HUES48 (cell line): ENCODE measurements around the gene ELOVL6.

ENCODE experiments used
- H3K27ac ChIP-seq: one replicate; pipeline ENCODE4 v1.7.0; 2013; ENCODE audit warnings: low read depth, low read length, inconsistent platforms
- H3K27me3 ChIP-seq: 2 replicates; pipeline ENCODE4 v1.6.1; 2013; ENCODE audit warnings: mild to moderate bottlenecking, low read length; ENCODE audit not compliant: control insufficient read depth, insufficient read depth
- H3K36me3 ChIP-seq: 2 replicates; pipeline ENCODE4 v1.6.1; 2013; ENCODE audit warnings: low read length; ENCODE audit not compliant: control insufficient read depth, insufficient read depth
- H3K4me1 ChIP-seq: 2 replicates; pipeline ENCODE4 v1.6.1; 2013; ENCODE audit warnings: mild to moderate bottlenecking, low read length; ENCODE audit not compliant: control insufficient read depth, insufficient read depth
- H3K4me3 ChIP-seq: 2 replicates; pipeline ENCODE4 v1.5.1; 2013; ENCODE audit warnings: mild to moderate bottlenecking, low read depth, low read length
- H3K9ac ChIP-seq: 2 replicates; pipeline ENCODE4 v1.6.1; 2013; ENCODE audit warnings: mild to moderate bottlenecking, low read depth, low read length, moderate library complexity
- H3K9me3 ChIP-seq: 2 replicates; pipeline ENCODE4 v1.6.1; 2013; ENCODE audit warnings: low read length; ENCODE audit not compliant: control insufficient read depth, insufficient read depth

Gene ELOVL6

DNA sequence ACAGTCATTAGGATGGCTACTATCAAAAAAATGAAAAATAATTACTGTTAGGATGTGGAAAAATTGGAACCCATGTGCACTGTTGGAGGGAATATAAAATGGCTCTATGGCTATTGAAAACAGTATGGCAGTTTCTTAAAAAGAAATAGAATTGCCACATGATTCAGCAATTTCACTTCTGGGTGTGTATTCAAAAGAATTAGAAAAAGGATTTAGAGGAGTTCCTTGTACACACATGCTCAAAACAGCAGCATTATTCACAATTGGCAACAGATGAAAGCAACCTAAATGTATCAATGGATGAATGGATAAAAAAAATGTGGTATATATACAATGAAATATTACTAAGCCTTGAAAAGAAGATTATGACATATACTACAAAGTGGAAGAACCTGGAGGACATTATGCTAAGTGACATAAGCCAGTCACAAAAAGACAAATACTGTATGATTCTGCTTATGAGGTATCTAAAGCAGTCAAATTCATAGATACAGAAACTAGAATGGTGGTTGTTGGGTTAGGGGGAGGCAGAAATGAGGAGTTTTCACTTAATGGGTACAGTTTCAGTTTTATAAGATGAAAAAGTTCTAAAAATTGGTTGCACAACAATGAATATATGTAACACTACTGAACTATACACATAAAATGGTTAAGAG is 123.2 kb downstream of the ELOVL6 start:
- Histone ChIP-seq H3K9me3 (no peaks in the 10 kb centered on the region; the same call in 1 of the 2 replicates), H3K36me3 (peaks cover 2% of the 10 kb centered on the region; the same call in 1 of the 2 replicates), H3K27me3 (no peaks in the 10 kb centered on the region), H3K27ac (no peak overlapping the region), H3K9ac (no peak overlapping the region), H3K4me3 (no peak overlapping the region), H3K4me1 (no peaks in the 10 kb centered on the region)

- Histone ChIP-seq H3K9me3 (no peaks in the 10 kb centered on the region; the same call in 1 of the 2 replicates), H3K4me1 (no peaks in the 10 kb centered on the region), H3K36me3 (peaks cover 2% of the 10 kb centered on the region; the same call in 1 of the 2 replicates), H3K4me3 (no peak overlapping the region), H3K9ac (no peak overlapping the region), H3K27me3 (no peaks in the 10 kb centered on the region), H3K27ac (no peak overlapping the region)
Measured at GRCh38 chr4:110074570-110074969, 123.8 kb downstream of the ELOVL6 start.

- H3K27me3 ChIP-seq = no peaks in the 10 kb centered on the region
- no peak overlapping the region for H3K27ac ChIP-seq
- no peaks in the 10 kb centered on the region for H3K4me1 ChIP-seq
- no peak overlapping the region for H3K4me3 ChIP-seq
- peaks cover 2% of the 10 kb centered on the region; the same call in 1 of the 2 replicates for H3K36me3 ChIP-seq
- H3K9me3 ChIP-seq = no peaks in the 10 kb centered on the region; the same call in 1 of the 2 replicates
- no peak overlapping the region for H3K9ac ChIP-seq
Measured at GRCh38 chr4:110073053-110073845, 125.2 kb downstream of the ELOVL6 start.

DNA sequence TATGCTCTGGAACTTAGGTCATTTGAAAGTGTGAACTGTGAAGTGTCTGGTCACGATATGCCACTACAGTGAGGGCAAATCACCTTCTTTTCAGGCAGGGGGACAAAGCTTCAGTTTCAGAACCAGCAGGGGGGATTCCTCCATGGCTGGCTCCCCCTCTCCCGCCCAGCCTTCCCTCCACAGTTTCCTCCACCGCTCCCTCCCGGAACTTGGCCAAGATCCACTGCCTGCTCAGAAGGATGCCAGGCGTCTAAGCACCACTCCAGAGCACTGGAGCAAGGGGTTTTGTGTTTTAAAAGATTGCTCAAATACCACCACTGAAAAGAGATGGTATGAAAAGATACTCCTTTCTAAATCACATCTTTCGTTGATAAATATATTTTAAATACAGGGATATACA is 126.9 kb downstream of the ELOVL6 start:
- Histone ChIP-seq H3K27me3 (no peaks in the 10 kb centered on the region), H3K27ac (no peak overlapping the region), H3K4me3 (no peak overlapping the region), H3K36me3 (peaks cover 2% of the 10 kb centered on the region; the same call in 1 of the 2 replicates), H3K9ac (no peak overlapping the region), H3K9me3 (no peaks in the 10 kb centered on the region), H3K4me1 (no peaks in the 10 kb centered on the region)

DNA sequence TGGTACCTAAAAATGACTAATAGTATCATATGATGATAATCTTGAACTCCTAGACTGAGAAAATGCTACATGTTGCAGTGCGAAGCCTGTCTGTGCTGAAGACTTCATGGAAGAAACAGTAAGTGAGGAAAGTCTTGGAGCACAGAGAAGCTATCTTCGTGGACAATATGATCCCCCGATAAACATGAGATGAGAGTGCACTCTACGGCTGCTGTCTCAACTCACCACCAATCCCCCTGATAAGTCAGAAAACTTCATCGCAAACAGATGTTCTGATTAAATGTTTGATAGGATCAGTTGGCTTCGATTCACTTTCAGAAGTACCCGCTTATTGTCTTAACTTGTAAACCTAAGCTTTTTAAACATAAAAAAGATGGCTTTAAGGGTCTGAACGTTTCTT is 130.2 kb downstream of the ELOVL6 start:
- H3K4me1 ChIP-seq = no peaks in the 10 kb centered on the region
- H3K4me3 ChIP-seq = no peak overlapping the region
- no peak overlapping the region for H3K9ac ChIP-seq
- H3K27ac ChIP-seq = no peak overlapping the region
- H3K27me3 ChIP-seq = no peaks in the 10 kb centered on the region
- no peaks in the 10 kb centered on the region for H3K9me3 ChIP-seq
- peaks cover 2% of the 10 kb centered on the region; the same call in 1 of the 2 replicates for H3K36me3 ChIP-seq

DNA sequence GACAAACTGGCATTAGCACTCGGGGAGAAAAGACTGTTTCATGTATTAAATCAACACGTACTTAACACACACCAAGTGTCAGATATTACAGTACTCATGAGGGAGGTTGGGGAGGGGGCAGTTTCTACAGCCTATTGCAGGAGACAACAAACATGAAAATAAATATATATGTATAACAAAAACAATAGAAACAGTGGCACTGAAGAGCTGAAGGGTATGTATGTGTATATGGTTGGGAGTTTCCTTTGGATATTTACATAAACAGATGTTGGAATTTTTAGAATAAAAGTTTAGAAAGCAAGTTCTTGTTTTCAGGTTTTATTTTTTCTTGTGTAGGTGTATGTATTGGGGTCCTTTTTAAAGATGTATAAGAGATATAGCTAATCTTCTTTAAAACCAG is 133.5 kb downstream of the ELOVL6 start:
- H3K27ac ChIP-seq = no peak overlapping the region
- H3K4me1 ChIP-seq = no peaks in the 10 kb centered on the region
- no peak overlapping the region for H3K9ac ChIP-seq
- no peaks in the 10 kb centered on the region for H3K9me3 ChIP-seq
- H3K4me3 ChIP-seq = no peak overlapping the region
- 0 out of 2 replicates have a peak, but pooled peaks cover under 1% of the 10 kb centered on the region for H3K36me3 ChIP-seq
- H3K27me3 ChIP-seq = no peaks in the 10 kb centered on the region

- H3K4me3 ChIP-seq = no peak overlapping the region
- no peaks in the 10 kb centered on the region for H3K27me3 ChIP-seq
- 0 out of 2 replicates have a peak, but pooled peaks cover 7% of the 10 kb centered on the region for H3K36me3 ChIP-seq
- H3K9me3 ChIP-seq = no peaks in the 10 kb centered on the region
- H3K27ac ChIP-seq = no peak overlapping the region
- H3K4me1 ChIP-seq = no peaks in the 10 kb centered on the region
- H3K9ac ChIP-seq = no peak overlapping the region
Measured at GRCh38 chr4:110064295-110064694, 134.1 kb downstream of the ELOVL6 start.

DNA sequence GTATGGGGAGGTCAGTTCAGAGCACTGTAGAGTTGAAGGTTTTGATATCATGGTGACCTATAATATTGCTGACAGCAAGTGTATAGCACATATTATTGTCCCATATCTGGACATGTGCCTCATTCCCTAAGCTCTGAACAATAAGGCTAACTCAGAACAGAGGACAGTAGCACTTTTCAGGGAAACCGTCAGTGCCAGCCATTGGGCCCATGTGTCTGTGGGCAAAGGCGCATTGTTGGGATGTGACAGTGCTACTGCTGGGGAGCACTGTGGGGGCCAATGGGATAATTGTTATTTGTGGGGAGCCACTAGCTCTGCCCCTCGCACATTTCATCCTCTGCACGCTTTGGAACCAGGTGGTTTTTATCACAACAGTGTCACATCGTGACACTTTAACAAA is 136.2 kb downstream of the ELOVL6 start:
- Histone ChIP-seq H3K4me3 (no peak overlapping the region), H3K36me3 (peaks cover 18% of the 10 kb centered on the region), H3K27me3 (no peaks in the 10 kb centered on the region), H3K9me3 (no peaks in the 10 kb centered on the region), H3K4me1 (no peaks in the 10 kb centered on the region), H3K9ac (no peak overlapping the region), H3K27ac (no peak overlapping the region)

- H3K9ac ChIP-seq = no peak overlapping the region
- H3K4me1 ChIP-seq = no peaks in the 10 kb centered on the region
- H3K9me3 ChIP-seq = no peaks in the 10 kb centered on the region
- peaks cover 20% of the 10 kb centered on the region for H3K36me3 ChIP-seq
- H3K27ac ChIP-seq = no peak overlapping the region
- no peak overlapping the region for H3K4me3 ChIP-seq
- no peaks in the 10 kb centered on the region for H3K27me3 ChIP-seq
Measured at GRCh38 chr4:110061076-110061475, 137.3 kb downstream of the ELOVL6 start.

- H3K9me3 ChIP-seq = no peaks in the 10 kb centered on the region
- no peak overlapping the region for H3K9ac ChIP-seq
- no peaks in the 10 kb centered on the region for H3K27me3 ChIP-seq
- peaks cover 30% of the 10 kb centered on the region for H3K36me3 ChIP-seq
- H3K4me3 ChIP-seq = no peak overlapping the region
- H3K27ac ChIP-seq = no peak overlapping the region
- H3K4me1 ChIP-seq = no peaks in the 10 kb centered on the region
Measured at GRCh38 chr4:110059556-110060191, 138.7 kb downstream of the ELOVL6 start.

GRCh38 chr4:110058677-110059076 is 139.7 kb downstream of the ELOVL6 start:
- no peak overlapping the region for H3K9ac ChIP-seq
- H3K27ac ChIP-seq = no peak overlapping the region
- H3K36me3 ChIP-seq = peaks cover 34% of the 10 kb centered on the region
- no peak overlapping the region for H3K4me3 ChIP-seq
- H3K9me3 ChIP-seq = no peaks in the 10 kb centered on the region
- no peaks in the 10 kb centered on the region for H3K27me3 ChIP-seq
- H3K4me1 ChIP-seq = no peaks in the 10 kb centered on the region
